Pericardium fibroblast (primary cell): Measurements from ENCODE around the gene RAD52. TPM values are rescaled to one million over a fixed set of nuclear protein-coding genes. Genes with fewer than 3 reads are reported as not detected.

Source experiments
- total RNA-seq: library from RNA; depleted of rRNA; stranded (reverse); fragments of >200 nt; gene quantifications from 2 replicates; pipeline ENCODE4 v1.2.3, GENCODE V29; 2015

RAD52 gene
- total RNA-seq = 2.2 and 9.7 TPM in 2 replicates

GRCh38 chr12:949453-950191, at the start of gene RAD52:
TSS of gene RAD52 (minus strand) at chr12:949694. CDS start at chr12:933058, 16,636 bp downstream.

GRCh38 chr12:990661-991349, 41.3 kb upstream of the RAD52 start, which contains the start of gene ERC1:
TSS of gene ERC1 (plus strand) at chr12:991223. CDS start at chr12:1027904, 36,681 bp downstream.

Other genes with a start within 250 kb of the RAD52 start
- gene WNK1, start 197.1 kb downstream of the RAD52 start, total RNA-seq = 42.6 and 51.7 TPM in 2 replicates
- 12.0 and 13.9 TPM in 2 replicates for gene ERC1, start 41.5 kb upstream of the RAD52 start, total RNA-seq